Heart left ventricle (tissue), 13 donors: ENCODE results near the gene NDRG3.

ENCODE experiments used
- CTCF ChIP-seq, 12 donors: fragments of 200-600 bp; sonication (generic) in 4 of 12; IDR thresholded peaks; one replicate each; pipeline versions ENCODE4 v1.5.0 to v1.8.0; 2018 to 2022; ENCODE audit warnings: antibody characterized with exemption in 12 of 12, mild to moderate bottlenecking in 5 of 12
- POLR2A ChIP-seq, 2 donors: fragments of 450-650 bp; IDR thresholded peaks; one replicate each; pipeline ENCODE4 v1.6.1; 2017; ENCODE audit warnings: antibody characterized with exemption in 2 of 2, mild to moderate bottlenecking in 2 of 2, moderate library complexity in 2 of 2
- donor health status: ischemic (EF 13 %, LVEDD 7.1; RV severe dilation, severe dysfunction).
- donor health status: DM: no; HTN: yes; CAD: no.
- donor health status: DM: no; HTN: no; CAD: no.
- donor health status: ischemic (EF 25% LVEDD 6.9; RV normal size, moderate dysfunction).
- donor health status: ischemic (EF 25% LVEDD 5.7; RV mildly dilated, moderate dysfunction).
- donor health status: ischemic (EF 35%, LVEDD 5.7; RV mildly dilated, moderate dysfunction).
- donor health status: nonischemic (EF 11% LVEDD 7.7; RV severe dilation, severe dysfunction).
- donor health status: DM: yes; HTN: yes; CAD: no.
- donor health status: PGD.
- donor health status: ischemic (EF 29% LVEDD 5.4; RV normal size, mild dysfunction).
- donor health status: nonischemic (EF 23%, LVEDD 6.1; RV moderate dilation, normal function).

- TF ChIP-seq CTCF (IDR thresholded peaks at IDR 0.05) = no peak
- TF ChIP-seq POLR2A (IDR thresholded peaks at IDR 0.05) = no peak
Observed at GRCh38 chr20:36632147-36632486, 113.8 kb downstream of the NDRG3 start.
